Natural killer cell (primary cell): ENCODE results near the gene BRD7. TPM values are rescaled to one million over a fixed set of nuclear protein-coding genes. Genes with fewer than 3 reads are reported as not detected.

Experiments used
- ATAC-seq, 3 donors: fragments of 150-1000 bp in 2 of 3; fragments of 200-7000 bp in 1 of 3; cut with Tn5 transposase; 1 replicate in 1 of 3; 2 replicates in 2 of 3; pipeline ENCODE4 v1.10.0; 2021; ENCODE audit warnings: mild to moderate bottlenecking in 2 of 3, moderate library complexity in 2 of 3
- DNase-seq, 2 donors: peaks; one replicate each; pipeline versions ENCODE4 v3.0.0 to v3.0.0-alpha.2; 2013 to 2021; ENCODE audit warnings: mixed read lengths in 1 of 2
- H3K27ac ChIP-seq: one replicate; pipeline ENCODE4 v1.5.1; 2013; ENCODE audit warnings: mild to moderate bottlenecking, low read length
- H3K27me3 ChIP-seq: one replicate; pipeline ENCODE4 v1.6.1; 2013; ENCODE audit warnings: low read length; ENCODE audit not compliant: control insufficient read depth, insufficient read depth
- H3K36me3 ChIP-seq: one replicate; pipeline ENCODE4 v1.6.1; 2013; ENCODE audit warnings: low read length; ENCODE audit not compliant: control insufficient read depth, insufficient read depth
- H3K4me1 ChIP-seq: one replicate; pipeline ENCODE4 v1.6.1; 2013; ENCODE audit warnings: low read length; ENCODE audit not compliant: control insufficient read depth, insufficient read depth
- H3K4me3 ChIP-seq: one replicate; pipeline ENCODE4 v1.5.1; 2013; ENCODE audit warnings: low read length
- H3K9me3 ChIP-seq: one replicate; pipeline ENCODE4 v1.6.1; 2013; ENCODE audit warnings: low read length; ENCODE audit not compliant: control insufficient read depth, insufficient read depth
- H3K27ac Mint-ChIP-seq, 2 donors: one replicate each; pipeline ENCODE4 v1.8.0; 2022; ENCODE audit warnings: mild to moderate bottlenecking in 2 of 2, mixed read lengths in 2 of 2, moderate library complexity in 1 of 2
- H3K27me3 Mint-ChIP-seq, 2 donors: one replicate each; pipeline ENCODE4 v1.8.0; 2022; ENCODE audit warnings: low read depth in 2 of 2, mixed read lengths in 2 of 2
- H3K36me3 Mint-ChIP-seq: one replicate; pipeline ENCODE4 v1.8.0; 2022; ENCODE audit warnings: mixed read lengths
- H3K4me1 Mint-ChIP-seq, 2 donors: one replicate each; pipeline ENCODE4 v1.8.0; 2022; ENCODE audit warnings: mixed read lengths in 2 of 2
- H3K4me3 Mint-ChIP-seq: one replicate; pipeline ENCODE4 v1.8.0; 2022; ENCODE audit warnings: mild to moderate bottlenecking, moderate library complexity, mixed read lengths
- H3K9me3 Mint-ChIP-seq, 2 donors: one replicate each; pipeline ENCODE4 v1.8.0; 2022; ENCODE audit warnings: mixed read lengths in 2 of 2
- WGBS: methylation state at CpG from one replicate; pipeline ENCODE4 v1.1.7; 2013; ENCODE audit warnings: missing lambda C conversion rate; ENCODE audit not compliant: insufficient coverage; 5-methylcytosine and 5-hydroxymethylcytosine counted together
- intact Hi-C: fragments of 100-400 bp; cut with micrococcal nuclease; formaldehyde crosslinking; loops from one replicate; pipeline ENCODE4 v1.14.2; 2022
- total RNA-seq, 4 donors: library from RNA; stranded (reverse); fragments of 120-200 nt in 1 of 4; gene quantifications; one replicate each; pipeline versions ENCODE4 v1.2.3 to v1.2.4, GENCODE V29; 2013 to 2022
- TF ChIP-seq, protein P1 (sequence below): fragments of 200-600 bp; IDR thresholded peaks from one replicate; pipeline ENCODE4 v1.8.0; 2022; ENCODE audit warnings: antibody characterized with exemption

BRD7 gene
- total RNA-seq, 3 donors from 2014 or later (not counting 1 experiment from before 2014, with no cell fraction given): 89.2 to 118 (median 94.9) TPM

GRCh38 chr16:50311134-50311528 is 57.7 kb downstream of the BRD7 start:
- Mint-ChIP-seq H3K27ac (peak overlapping the region in 1 of 2 donors; percentile 93), H3K4me3 (no peak overlapping the region), H3K36me3 (no peaks in the 10 kb centered on the region), H3K4me1 (peaks cover 24 to 59% of the 10 kb centered on the region in 2 donors), H3K27me3 (no peaks in the 10 kb centered on the region), H3K9me3 (no peaks in the 10 kb centered on the region)
- peaks cover 95% of the 10 kb centered on the region for H3K36me3 ChIP-seq
- no peaks in the 10 kb centered on the region for H3K9me3 ChIP-seq
- no peak overlapping the region for H3K4me3 ChIP-seq
- no peak overlapping the region for H3K27ac ChIP-seq
- H3K27me3 ChIP-seq: no peaks in the 10 kb centered on the region
- DNase-seq (no peak), ATAC-seq (no peak)
- TF ChIP-seq, protein P1, sequence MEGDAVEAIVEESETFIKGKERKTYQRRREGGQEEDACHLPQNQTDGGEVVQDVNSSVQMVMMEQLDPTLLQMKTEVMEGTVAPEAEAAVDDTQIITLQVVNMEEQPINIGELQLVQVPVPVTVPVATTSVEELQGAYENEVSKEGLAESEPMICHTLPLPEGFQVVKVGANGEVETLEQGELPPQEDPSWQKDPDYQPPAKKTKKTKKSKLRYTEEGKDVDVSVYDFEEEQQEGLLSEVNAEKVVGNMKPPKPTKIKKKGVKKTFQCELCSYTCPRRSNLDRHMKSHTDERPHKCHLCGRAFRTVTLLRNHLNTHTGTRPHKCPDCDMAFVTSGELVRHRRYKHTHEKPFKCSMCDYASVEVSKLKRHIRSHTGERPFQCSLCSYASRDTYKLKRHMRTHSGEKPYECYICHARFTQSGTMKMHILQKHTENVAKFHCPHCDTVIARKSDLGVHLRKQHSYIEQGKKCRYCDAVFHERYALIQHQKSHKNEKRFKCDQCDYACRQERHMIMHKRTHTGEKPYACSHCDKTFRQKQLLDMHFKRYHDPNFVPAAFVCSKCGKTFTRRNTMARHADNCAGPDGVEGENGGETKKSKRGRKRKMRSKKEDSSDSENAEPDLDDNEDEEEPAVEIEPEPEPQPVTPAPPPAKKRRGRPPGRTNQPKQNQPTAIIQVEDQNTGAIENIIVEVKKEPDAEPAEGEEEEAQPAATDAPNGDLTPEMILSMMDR: no peak
- H3K4me1 ChIP-seq: peaks cover 35% of the 10 kb centered on the region
- 87% methylated on average over 4 of the region's 4 CpGs for WGBS
- intact Hi-C loops: no loop called here

GRCh38 chr16:50310308-50311133 is 58.3 kb downstream of the BRD7 start:
- Mint-ChIP-seq H3K4me1 (peaks cover 24 to 59% of the 10 kb centered on the region in 2 donors), H3K9me3 (no peaks in the 10 kb centered on the region), H3K4me3 (no peak overlapping the region), H3K27me3 (no peaks in the 10 kb centered on the region), H3K36me3 (no peaks in the 10 kb centered on the region), H3K27ac (peak overlapping the region; percentile 83 to 93)
- intact Hi-C loops: no loop called here
- no peak for ATAC-seq
- TF ChIP-seq, protein P1: no peak
- Histone ChIP-seq H3K27me3 (no peaks in the 10 kb centered on the region), H3K4me1 (peaks cover 35% of the 10 kb centered on the region), H3K27ac (no peak overlapping the region), H3K9me3 (no peaks in the 10 kb centered on the region), H3K36me3 (peaks cover 93% of the 10 kb centered on the region), H3K4me3 (no peak overlapping the region)
- 87% methylated on average over 18 of the region's 18 CpGs for WGBS
- peak in 1 of 2 donors; percentile 12 for DNase-seq

DNA sequence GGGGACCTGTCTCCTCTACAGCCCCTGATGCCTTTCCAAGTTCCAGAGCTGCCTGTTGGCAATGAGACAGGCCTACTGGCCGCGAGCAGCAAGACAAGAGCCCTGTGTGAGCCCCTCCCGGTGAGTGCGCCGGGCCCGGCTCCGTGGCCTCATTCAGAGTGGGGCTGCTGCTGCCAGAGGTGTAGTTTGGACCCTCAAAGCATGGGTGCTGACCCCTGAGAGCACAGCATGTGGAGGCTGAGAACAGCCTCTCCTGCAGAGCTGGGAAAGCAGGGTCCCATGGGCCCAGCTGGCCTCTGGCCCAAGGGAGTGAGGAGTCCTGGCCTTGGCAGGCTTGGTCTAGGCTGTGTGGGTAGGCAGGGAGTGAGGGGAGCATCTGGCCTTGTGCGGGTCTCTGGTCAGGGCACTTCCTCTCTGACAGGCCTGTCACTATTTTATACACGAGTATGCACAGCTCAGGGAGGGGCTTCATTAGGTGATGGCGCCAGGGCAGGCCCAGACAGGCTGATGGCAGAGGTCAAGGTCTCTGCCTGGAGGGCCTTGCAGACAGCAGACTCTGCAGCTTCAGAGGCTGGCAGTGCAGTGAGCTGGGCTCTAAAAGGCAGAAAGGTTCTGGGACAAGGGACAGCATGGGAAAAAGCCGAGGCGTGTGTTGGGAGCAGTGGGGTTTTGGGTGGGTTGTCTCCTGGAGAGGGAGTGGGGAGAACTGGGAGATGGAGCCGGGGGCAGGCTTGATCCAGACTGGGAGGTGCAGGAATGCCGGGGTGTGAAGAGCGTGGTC is 59.1 kb downstream of the BRD7 start:
- Mint-ChIP-seq H3K36me3 (no peaks in the 10 kb centered on the region), H3K4me1 (peaks cover 24 to 58% of the 10 kb centered on the region in 2 donors), H3K4me3 (peak overlapping the region; percentile 13), H3K9me3 (no peaks in the 10 kb centered on the region), H3K27ac (peak overlapping the region; percentile 83 to 93), H3K27me3 (no peaks in the 10 kb centered on the region)
- Histone ChIP-seq H3K27ac (peak overlapping the region; percentile 6), H3K4me1 (peaks cover 35% of the 10 kb centered on the region), H3K9me3 (no peaks in the 10 kb centered on the region), H3K36me3 (peaks cover 93% of the 10 kb centered on the region), H3K4me3 (no peak overlapping the region), H3K27me3 (no peaks in the 10 kb centered on the region)
- TF ChIP-seq, protein P1: no peak
- intact Hi-C loops: no loop called here
- ATAC-seq: no peak
- 83% methylated on average over 15 of the region's 15 CpGs for WGBS
- DNase-seq: peak in 1 of 2 donors; percentile 13
